HG03045 (cell line): ENCODE data around the gene SCARB1.

Source experiments
- ATAC-seq: cut with Tn5 transposase; IDR thresholded peaks from one replicate; pipeline ENCODE4 v1.9.1; 2021; ENCODE audit warnings: mild to moderate bottlenecking, moderate library complexity; ENCODE audit not compliant: unreplicated experiment

SCARB1 gene

DNA sequence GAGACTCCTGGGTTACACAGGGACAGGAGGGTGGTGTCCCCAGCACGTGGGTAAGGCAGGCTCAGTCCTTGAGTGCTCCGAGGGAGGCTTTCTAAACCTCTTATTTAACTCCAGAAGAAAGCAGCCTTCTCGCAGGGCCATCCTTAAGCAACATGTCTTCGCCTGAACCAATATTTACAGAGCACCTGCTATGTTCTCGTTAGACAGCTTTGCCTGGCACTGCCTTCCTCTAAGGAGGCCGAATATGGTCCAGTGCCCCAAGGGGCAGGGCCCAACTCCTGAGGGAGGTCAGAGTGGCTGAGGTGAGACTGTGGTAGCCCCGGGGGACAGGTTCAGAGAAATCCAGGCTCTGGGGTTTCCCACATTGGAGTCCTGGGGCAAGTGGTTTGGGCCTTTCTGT, 2.1 kb upstream of the SCARB1 start:
- no peak for ATAC-seq

DNA sequence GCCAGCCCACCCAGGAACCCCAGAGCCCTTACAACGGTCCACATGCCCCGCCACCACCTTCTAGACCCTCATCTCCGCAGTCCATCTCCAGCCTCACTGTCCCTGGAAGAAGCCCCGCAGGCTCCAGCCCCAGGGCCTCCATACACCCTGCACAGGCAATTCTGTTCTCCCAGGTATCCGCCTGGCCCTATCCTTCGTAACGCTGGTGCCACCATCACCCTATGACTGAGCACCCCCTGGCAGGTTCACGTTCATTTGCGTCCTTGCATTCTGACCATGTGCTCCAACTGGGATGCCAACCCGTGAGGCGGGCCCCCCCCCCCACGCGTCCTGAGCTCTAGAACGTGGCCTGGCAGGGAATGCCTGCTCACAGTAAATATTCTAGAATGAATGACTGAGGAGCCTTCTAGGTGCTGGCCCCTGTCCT, 675 bp upstream of the SCARB1 start:
- no peak for ATAC-seq

DNA sequence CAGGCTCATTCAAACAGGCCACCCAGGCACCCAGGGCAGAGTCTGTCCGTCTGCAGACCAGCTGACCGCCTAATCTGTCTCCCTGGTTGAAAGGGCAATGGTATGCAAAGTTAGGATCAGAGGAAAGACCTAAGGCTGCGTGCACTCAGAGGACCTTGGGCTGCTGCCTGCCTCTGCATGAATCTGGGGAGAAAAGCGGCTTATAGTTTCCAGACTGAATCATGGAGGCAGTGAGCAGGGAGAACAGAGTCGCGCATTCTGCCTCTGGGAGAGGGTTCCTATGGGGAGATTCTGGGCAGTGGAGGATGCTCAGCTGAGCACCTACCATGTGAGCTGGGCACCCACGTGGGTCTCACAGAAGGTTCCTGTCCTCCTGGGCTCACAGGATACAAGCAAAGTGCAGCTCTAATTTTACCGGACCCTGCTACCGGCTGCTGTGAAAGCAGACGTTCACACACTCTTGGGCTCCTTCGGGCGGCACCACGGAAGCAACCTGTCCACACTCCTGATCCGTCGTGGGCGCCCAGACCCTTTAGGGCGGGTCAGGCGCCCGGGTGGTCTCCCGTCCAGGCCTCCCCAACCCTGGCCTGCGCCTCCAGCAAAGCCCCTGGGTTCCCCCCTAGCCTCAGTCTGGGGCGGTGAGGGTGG, 772 bp downstream of the SCARB1 start:
- ATAC-seq = peak; percentile 17

DNA sequence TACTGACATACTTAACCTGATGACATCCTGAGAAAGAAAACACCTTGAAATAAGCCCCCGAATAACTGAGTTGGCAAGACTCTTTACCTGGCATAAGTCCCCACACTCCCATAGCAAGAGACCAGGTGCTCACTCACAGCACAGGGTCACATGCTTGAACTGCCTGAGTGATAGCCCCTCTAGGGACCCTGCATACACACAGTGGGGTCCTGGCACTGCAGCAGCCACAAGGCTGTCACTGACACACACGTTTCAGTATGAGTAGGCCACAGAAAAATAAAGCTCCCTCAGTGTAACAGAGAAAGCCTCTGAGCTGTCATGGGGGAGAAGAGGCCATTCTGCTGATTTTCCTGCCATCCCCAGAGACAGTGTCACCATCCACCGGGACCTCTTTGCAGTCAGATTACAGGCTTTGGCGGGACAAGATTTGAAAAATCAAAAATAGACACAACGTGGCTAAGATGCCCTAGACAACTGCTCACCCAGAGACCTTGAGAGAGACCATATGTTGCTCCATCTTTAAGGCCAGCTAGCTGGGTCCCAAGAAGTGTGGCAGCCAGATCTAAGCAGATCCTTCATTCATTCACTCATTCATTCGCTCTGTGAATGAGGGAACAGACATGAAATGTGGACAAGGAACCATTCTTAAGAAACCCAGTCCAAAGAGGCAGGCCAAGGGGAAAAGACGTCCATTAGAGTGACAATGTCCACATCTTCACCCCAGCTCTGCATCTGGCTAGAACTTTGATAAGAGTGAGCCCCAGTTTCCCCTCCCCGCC, 1.6 kb downstream of the SCARB1 start:
- no peak for ATAC-seq

DNA sequence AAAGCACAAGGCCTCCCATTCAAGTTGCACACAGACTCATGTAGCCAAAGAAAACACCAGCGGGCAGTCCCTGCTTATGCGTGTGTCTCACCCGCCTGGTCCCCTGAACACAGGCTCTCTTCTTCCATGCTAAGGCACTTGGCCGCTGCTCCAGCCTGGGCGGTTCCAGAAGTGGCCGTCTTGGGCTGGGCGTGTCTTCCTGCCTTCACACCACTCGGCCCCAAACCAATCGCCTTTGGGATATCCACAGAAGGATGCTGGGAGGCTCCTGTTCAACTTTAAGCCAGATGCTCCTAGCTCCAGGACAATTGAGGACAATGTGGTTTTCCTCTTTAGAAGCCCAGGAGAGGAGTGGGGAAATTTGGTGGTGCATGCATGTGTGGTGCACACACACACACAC, 2.2 kb downstream of the SCARB1 start:
- ATAC-seq = no peak

DNA sequence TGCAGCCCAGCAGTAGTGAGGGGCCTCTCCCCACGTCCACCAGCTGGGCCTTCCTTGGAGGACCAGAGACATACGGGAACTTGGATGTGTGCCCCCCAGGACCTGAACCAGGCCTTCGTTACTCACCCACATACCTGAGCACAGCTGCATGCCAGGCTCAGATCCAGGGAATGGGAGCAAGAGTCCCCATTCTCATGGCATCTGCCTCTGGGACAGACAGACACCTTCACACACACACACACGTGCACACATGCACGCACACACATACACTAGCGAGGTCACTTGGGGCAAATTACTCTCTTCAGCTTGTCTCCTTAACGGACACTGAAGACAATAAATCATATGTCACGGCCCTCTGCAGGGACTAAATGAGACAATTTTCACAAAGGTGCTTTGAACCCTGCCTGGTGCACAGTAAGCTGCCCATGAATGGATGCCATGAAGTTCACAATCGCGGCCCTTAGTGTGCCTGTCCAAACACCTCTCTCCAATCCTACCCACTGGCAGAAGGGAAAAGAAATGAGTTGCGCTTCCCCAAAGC, 5.7 kb downstream of the SCARB1 start:
- ATAC-seq = no peak

DNA sequence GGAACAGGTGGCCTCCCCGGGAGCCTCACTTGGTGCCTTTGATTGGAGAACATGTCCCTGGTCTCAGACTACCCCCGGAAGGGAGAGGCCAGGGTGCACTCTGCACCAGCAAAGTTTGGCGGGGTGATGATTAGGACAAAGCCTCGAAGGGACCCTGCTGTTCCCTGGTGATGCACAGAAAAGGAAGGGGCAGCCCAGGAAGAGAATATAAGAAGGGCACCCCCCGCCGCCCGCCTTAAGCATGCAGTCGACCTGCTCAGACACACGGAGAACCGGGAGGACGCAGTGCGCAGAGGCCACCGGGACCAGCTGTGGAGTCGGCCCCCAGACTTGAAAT, 6.9 kb downstream of the SCARB1 start:
- ATAC-seq = no peak

DNA sequence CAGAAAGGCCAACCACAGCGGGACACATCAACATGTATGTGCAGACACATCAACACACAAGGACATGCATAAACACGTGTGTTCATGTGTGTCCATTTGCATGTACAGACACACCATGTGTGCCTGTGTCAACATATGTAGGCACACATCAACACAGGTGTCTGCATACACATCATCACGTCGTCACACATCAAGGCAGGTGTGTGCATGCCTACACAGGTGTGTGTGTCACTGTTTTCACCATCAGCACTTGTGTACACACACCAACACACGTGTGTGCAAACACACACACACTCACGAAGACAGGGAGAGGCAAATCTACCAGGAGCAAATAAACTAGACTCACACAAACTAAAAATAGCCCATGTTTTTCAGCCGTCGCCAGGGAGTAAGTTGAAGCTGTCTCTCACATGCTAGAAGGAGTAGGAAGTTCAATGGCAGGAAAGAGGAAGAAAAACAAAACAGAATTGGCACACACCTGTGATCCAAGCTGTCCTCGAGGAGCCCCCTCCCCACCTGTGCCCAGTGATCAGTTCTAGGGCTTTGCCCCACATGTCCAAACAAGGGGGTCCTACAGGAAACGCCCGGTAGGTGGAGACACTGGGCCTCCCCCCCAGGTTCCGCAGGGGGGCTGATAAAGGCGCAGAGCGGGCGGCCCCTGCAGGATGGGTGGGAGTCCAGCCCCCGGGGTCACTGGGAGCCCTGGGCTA, 7.4 kb downstream of the SCARB1 start:
- no peak for ATAC-seq

DNA sequence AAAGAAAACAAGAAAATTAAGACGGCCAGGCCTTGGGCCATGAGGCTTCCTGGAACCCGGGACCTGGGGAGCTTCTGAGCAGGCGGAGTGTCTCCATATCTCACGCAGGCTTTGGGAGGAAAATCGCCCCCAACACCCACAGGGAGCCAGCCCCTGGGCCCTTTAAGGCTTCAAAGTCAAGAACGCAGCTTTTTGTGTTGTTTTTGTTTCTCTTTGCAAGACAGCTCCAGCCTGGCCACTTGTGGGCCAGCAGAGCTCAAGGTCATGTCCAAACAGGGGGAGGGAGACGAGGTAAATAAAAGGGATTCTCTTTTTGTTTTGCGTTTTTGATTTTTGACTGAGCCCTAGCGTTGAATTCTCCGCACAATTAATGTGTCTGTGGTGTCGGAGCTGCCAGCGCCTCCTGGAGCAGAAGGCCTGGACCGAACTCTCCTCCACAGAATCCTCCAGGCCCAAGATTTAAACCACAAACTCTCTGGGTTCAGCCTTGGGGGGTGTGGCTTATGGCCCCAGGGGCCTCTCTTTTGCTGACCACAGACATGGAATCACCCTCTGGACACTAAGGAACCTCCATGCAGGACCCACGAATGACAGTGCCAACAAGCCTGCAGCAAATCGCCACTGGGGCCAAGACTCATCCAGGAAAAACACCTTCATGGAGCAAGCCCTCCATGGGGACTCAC, 8.2 kb downstream of the SCARB1 start:
- ATAC-seq = no peak

DNA sequence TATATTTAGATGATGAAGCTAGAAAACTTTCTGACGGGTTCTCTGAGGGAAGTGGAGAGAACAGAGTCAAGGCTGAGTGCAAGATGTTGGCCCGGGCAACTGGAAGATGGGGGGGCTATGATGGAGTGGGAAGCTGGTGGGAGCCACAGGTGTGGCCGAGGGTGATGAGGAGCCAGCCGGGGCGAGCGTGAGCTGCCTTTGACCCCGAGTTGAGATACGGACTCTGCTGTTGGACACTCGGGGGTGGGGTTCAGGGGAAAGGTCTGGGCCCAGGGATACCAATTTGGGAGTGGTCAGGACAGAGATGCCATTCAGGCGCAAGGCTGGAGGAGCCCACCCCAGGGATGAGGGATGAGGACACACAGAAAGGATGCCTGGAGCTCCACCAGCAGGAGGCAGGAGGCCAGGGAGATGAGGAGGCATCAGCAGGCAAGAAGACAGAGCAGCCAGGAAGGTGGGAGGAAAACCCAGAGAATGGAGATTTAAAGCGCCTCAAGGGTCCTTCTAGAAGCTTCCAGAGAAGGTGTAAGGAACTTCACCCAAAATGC, 9.0 kb downstream of the SCARB1 start:
- ATAC-seq = no peak

DNA sequence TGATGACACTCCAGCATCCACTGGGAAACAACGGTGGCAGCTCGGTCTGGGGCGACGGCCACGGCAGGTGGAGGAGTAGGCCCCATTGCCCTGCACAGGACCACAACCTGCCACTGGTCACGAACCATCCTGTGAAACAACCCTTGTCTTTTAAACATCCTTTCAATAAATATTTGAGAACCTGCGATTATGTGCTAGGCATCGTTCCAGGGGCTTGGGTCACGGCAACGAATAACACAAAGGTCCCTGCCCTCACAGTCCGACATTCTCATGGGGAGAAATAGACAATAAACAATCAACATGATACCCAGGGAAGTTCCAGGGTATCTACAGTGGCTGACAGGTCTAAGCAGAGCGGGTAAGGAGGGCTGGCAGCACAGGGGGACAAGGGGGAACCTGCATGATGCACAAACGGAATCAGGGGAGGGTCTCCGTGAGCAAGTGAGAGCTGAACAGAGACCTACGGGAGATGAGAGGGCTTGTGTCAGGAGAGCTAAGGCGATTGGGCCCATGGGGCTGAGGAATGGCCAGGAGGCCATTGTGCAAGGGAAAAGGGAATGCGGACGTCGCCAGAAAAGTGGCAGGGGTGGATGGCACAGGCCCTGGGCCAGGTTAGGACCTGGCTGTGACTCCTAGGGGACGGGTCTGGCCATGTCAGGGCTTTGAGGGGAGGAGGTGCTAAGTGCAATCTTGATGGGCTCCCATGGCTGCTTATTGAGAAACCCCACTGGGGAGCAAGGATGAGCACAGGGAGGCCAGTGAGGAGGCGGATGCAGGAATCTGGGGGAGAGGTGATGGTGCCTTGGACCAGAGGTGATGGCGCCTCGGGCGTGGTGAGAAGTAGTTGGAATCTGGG, 9.7 kb downstream of the SCARB1 start:
- no peak for ATAC-seq

DNA sequence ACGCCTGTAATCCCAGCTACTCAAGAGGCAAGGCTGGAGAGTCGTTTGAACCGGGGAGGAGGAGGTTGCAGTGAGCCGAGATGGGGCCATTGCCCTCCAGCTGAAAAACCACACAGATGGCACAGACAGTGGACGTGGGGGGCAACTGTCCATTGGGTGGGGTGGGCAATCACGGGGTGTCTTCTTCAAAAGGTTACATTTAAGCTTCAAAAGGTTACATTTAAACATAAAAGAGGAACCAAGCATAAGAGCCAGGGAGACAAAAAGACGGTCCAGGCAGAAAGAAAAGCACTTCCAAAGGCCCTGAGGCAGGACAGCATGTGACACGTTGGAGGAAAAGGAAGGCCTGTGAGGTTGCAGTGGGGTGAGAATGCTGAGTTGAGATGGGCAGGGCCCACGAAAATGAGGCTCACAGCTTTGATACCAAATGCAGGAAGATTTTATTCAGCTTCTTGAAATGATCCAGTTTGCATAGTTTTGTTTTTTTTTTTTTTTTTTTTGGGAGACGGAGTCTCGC, 10.7 kb downstream of the SCARB1 start:
- ATAC-seq = no peak

DNA sequence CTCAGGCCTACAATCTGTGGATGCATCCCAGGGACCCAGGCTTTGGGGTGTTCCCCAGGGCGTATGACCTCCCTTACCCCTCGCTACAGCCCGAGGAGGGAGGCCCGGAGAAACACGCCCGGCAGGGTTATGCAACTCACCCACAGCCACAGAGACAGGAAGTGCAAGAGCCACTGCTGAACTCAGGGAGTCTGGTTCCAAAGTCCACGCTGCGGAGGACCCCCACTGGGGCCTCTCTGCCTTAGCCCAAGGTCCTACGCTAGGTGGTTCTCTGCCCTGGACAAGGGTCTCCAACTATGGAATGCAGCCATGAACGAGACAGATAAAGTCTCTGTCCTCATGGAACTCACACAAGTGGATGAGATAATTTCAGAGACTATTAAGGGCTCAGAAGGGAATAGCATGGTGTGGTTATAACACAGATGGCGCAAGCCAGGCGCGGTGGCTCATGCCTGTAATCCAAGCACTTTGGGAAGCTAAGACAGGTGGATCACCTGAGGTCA, 11.3 kb downstream of the SCARB1 start:
- no peak for ATAC-seq

DNA sequence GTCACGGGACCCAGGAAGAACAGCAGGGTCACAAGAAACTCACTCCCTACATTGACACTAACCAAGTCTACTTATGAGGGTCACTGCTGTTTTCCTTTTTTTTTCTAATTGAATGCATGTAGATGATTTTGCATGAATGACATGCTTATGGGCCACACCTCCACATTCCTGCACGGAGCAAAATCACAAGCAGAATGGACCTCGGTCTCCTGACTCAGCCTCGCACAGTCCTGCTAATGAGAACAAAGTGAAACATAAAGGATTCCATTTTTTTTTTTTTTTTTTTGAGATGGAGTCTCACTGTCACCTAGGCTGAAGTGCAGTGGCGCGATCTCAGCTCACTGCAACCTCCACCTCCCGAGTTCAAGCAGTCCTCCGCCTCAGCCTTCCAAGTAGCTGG, 12.3 kb downstream of the SCARB1 start:
- ATAC-seq = no peak

DNA sequence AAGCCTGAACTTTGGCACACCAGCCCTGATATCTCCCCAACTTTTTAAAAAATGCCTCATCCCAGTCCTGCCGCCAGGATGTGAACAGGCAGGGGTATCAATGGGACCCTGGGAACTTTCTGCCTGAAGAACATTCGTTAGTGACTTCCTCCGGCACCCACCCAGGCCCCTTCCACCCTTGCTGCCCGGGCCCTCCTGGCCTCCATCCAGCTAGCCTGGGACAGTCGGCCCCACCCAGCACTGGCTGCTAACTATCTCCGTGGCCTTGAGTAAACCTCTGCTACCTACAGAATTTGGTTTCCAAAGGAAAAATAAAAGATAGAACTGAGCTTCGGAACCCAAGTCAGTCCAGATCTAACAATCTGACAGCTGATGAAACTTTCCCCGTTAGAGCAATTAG, 14.3 kb downstream of the SCARB1 start:
- no peak for ATAC-seq

DNA sequence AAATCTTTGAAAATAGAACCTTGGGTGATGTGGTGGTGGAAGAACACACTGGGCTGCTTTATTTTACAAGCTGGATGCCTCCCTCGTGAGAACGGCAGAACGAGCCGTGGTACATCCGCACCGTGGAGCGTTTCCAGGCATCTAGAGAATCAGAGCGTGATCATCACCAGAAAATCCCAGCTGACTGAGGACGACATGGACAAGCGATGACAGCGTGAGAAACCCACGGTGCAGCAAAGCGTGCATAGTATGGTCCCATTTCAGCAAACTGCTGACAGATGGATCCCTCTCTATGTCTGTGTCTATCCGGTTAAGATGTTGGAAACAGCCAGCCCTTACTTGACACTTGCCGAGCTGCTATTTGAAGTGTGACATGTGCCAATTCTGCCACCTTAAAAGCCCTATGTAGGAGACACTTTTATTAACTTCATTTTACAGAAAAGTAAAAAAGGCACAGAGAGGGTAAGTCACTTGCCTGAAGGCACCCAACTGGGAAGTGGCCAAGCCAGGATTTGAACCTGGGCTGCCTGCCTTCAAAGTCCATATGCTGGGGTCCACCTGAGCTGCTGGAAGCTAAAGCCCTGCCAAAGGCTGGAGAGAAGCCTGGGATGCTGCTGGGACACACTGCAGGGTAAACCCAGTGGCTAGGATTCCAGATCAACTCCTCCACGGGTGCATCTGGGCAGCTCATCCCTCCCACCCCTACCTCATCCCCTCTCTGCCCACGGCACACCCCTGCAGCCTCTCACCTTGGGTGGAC, 14.9 kb downstream of the SCARB1 start:
- no peak for ATAC-seq

DNA sequence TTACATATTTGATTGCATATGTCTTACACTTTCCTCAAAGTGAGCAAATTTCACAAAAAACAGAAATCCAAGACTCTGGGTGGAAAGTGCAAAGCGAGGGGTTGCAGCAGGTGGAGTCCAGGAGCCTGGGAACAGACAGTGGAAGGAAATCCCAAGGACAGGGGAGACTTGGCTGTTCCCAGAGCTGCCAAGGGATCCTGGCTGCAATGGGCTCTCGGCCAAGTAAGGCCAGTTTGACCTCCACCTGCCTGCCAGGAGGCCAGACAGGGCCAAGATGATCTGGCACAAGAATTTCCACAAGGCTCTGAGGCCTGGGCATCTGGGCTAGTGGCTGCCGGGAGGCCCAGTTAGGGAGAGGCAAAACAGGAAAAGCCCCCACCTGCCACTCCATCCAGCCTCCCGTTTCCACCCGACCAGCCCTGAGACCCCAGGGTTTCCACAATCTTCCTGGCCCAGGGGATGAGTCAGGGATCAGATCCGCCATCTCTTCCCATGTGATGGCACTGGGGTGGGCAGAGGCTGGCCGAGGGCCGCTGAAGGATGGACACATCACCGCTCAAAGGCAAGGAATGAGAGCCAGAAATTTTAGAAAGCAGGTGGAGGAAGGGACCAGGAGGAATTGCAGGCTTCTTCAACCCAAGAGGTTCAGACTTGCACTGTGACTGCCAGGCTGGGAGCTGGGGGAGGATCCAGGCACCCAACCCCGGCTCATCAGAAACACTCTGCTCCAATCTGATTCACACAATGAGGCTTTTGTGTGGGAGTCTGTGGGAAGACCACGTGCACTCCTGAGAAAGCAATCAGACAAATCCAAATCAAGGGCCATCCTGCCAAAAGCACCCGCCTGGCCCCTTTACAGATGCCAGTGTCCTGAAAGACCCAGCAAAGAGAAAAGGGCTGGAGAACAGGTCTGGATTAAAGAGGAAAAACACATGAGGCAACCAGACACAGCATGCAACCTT, 16.3 kb downstream of the SCARB1 start:
- no peak for ATAC-seq
